ENCODE data around the gene LIN28B.
"Not testable (repeated sequence)": the region's sequence is repeated elsewhere in the genome, so short reads cannot be mapped to it uniquely, and the experiment has no call there.

The LIN28B gene

GRCh38 chr6:104956731-104957294, at the start of gene LIN28B:
Gene LIN28B, plus strand, starts transcription at chr6:104957107. Its CDS starts 144 bp downstream, at chr6:104957251.
- DNase-seq = no peak

DNA sequence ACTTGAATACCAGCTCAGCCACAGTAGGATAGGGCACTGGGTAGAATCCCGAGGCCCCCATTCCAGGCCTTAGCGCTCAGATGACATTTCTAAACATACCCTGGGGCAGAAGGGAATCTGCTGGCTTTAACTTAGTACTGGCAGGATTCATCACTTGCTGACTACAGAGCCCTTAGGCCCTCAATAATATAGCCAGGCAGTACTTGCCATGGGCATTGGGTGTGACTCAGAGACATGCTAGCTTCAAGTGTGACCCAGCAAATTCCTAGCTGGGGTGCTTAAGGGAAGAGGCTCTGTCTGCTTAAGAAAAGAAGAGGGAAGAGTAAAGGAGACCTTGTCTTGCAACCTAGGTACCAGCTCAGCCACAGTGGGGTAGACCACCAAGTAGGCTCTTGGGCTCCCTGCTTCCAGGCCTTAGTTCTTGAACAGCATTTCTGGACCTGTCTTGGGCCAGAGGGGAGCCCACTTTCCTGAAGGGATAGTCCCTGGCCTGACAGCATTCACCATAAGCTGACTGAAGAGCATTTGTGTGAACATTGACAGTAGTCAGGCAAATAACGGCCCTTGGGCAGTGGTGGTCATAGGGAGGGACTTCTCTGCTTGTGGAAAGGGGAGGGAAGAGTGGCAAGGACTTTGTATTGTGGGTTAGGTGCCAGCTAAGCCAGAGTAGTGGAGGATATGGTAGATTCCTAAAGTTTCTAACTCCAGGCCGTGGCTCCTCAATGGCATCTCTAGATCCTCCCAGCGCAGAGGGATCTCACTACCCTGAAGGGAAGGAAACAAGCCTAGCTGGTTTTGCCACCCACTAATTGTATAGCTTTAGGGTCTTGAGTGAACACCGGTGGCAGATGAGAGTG, 48.6 kb upstream of the LIN28B start:
- no peak for DNase-seq

DNA sequence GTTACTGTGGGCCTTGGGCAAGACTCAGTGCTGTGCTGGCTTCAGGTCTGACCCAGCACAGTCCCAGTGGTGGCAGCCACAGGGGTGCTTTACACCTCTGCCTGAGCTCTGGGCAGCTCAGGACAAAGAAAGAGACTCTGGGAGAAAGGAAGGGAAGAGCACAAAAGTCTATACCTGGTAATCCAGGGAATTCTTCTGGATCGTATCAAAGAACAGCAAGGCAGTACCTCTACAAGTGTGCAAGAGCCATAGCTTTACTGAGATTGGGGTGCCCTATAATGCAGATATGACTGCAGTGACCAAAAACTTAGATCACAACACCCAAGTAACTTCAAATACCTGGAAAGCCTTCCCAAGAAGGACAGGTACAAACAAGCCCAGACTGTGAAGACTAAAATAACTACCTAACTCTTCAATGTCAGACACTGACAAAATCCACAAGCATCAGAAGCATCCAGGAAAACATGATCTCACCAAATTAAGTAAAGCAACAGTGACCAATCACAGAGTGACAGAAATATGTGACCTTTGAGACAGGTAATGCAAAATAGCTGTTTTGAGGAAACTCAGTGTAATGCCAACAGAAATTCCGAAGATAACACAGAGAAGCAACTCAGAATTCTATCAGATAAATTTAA, 47.9 kb upstream of the LIN28B start:
- DNase-seq = no peak

- DNase-seq = no peak
Measured at GRCh38 chr6:104921896-104922295, 35.0 kb upstream of the LIN28B start.

- no peak for DNase-seq
Measured at GRCh38 chr6:104928141-104928540, 28.8 kb upstream of the LIN28B start.

DNA sequence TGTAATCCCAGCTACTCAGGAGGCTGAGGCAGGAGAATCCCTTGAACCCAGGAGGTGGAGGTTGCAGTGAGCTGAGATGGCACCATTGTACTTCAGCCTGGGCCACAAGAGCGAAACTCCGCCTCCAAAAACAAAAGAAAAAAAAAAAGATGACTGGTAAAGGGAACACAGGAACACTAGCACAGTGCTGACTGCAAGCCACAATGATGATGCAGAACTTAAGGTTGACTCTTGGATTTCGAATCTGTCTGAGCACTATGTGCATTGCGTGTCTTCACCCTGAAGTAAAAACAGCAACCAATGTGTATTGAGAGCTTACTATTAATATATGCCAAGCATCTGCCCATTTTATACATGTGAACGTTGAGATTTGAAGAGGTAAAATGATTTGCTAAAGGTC, 27.6 kb upstream of the LIN28B start:
- DNase-seq = no peak

DNA sequence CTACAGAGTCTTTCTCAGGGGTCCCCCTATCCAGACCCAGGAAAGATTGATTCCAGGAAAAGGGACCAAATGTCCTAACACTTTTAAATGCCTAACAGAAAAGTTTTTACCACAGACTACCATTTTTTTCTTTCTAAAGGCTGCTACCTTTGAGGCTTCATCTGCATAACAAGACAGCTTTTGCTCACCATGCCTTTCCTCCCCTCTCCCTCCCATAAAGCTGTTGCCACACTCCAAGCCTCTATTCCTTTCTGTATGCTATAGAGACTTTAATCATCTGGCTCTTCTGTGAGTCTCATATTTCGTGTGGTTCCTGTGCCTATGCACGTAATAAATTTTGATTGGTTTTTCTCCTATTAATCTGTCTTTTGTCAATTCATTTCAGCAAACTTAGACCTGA, 26.0 kb upstream of the LIN28B start:
- DNase-seq = no peak

DNA sequence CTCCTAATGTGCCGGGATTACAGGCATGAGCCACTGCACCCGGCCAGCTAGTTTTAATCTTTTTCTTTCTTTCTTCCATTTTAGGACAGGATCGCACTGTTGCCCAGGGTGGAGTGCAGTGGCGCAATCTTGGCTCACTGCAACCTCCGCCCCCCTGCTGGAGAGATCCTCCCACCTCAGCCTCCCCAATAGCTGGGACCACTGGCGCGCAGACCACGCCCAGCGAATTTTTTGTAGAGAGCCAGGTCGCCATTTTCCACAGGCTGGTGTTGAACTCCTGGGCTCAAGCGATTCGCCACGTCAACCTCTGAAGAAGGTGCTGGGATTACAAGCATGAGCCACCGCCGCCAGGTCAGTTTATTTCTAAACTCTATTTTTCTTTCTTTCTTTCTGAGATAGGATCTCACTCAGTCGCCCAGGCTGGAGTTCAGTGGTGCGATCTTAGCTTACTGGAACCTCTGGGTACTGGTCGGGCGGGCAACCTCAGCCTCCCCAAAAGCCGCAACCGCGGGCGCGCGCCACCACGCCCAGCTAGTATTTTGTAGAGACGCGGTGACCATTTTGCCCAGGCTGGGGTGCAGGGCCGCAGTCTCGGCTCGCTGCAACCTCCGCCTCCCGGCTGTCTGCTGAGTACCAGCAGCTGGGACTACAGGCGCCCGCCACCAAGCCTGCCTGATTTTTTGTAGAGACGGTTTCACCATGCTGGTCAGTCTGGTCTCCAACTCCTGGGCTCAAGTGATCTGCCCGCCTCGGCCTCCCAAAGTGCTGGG, 20.0 kb upstream of the LIN28B start:
- no peak for DNase-seq

DNA sequence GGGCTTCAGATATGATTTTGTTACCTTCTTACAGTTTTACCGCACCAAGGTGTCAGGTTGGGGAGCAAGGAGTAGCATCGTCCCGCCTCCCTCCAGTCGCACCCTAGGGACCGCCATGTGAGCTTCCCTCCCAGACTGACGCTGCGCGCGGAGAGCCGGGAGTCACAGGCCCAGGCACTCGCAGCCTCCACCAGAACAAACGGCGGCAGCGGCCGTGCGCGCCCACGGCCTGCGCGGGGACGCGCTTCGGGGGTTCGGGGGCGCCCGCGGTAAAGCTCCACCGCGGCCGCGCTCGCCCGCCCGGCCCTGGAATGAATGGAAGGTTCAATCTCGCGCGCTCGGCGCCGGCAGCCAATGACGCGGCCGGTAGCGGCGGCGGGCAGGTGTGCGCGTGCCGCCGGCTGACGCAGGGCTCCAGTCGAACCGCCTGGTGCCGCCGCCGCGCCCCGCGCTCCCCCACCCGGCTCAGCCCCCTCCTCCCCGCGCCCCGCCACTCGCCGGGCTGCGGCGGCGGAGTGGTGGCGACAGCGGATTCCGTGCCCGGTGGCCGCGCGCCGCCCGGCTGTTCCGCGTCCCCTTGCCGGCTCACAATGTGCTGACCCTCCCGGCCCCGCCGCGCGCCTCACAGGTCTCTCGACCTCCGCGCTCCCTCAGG, 16.5 kb upstream of the LIN28B start:
- DNase-seq = no peak

- DNase-seq = no peak
Measured at GRCh38 chr6:104940893-104941728, 15.8 kb upstream of the LIN28B start.

DNA sequence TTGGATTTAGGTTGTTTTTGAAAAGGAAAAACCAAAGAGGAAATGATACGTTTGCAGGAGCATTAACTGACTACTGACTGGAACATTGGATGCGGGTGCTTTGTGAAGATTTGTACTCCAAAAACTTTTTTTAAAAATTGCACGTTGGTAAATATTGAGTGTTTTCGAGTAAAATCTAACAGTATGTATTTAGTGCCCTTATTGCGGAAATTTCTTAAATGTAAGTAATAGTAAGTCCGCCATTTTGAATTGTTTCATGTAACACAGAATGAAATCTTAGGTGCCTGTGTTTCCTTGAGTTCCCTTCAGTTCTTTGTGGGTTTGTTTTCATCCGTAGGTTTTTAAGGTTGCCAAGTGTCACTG, 15.2 kb upstream of the LIN28B start:
- no peak for DNase-seq

GRCh38 chr6:104943781-104944180, 13.1 kb upstream of the LIN28B start:
- DNase-seq = no peak

DNA sequence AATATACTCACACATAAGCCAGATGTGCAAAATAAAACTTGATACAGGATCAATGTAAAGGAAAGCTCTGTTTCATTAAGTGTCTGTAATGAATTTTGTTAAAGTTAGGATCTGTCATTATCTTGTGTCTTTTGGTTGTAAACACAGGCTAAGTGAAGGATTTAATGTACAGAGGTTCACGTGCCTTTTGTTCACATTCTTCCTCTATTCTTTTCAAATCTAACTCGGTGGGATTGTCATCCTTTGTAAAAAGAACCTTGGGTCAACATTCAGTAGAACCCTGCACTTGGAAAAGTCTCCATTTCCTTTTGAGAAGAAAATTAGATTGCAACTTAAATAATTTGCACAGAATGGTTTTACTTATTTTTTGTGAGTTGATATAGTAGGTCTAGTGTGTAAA, 7.7 kb upstream of the LIN28B start:
- no peak for DNase-seq

- no peak for DNase-seq
Measured at GRCh38 chr6:104951677-104952076, 5.2 kb upstream of the LIN28B start.

DNA sequence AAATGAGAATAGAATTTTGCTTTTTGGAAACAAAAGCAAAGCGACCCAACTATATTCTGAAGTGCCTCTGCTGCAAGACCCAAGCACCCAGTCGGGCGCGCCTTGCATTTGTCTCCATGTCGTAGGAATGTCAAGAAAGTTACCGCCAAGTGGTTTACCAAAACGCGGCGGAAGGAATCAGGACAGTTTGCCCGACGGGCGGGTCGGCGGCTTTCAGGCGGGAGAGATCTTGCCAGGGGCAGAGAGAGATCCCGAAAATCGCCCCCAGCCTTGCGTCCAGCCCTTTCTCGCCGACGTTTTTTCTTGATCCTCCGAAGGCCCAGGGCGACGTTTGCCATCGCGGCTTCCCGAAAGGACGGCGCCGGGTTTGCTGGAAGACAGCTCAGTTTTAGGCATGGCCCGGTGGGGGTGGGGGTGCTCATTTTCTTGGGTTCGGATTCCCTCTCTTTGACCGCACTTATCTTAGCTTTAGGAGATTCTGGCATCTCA, 4.0 kb upstream of the LIN28B start:
- no peak for DNase-seq

DNA sequence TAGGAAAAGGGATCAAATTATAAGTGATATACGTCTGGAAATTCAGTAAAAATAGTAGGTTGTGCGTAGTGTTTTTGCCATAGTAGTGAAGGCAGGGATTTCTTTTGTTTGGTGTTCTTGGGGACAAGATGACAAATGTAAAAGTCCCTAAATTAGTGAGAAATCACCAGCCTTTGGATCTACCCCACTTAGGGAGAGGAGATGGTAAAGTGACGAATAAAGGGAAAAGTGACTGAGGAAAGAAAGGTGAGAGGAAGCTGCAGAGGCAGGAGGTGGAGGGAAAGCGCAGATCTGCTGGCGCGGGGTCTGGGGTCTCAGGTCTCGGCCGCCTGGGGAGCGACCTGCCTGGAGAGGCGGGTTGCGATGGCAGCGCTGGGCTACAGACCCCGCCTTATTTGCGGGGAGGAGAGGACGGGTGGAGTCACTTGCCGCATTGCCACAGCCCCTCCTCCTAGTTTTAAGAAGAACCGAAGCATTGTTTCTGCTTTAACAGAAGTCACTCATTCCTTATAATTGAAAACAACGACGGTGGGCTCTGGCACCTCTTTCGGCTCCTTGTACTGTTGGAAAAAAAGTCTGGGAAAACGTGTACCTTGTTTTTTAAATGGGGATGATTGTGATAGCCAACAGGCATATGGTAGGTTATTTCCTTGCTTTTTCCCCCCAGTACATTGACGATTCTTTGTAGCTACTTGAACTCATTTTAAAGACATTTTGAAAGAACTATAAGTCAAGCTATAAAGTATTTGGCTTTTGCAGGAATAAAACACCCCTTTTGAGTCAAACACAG, 3.3 kb upstream of the LIN28B start:
- DNase-seq = not testable (repeated sequence)

DNA sequence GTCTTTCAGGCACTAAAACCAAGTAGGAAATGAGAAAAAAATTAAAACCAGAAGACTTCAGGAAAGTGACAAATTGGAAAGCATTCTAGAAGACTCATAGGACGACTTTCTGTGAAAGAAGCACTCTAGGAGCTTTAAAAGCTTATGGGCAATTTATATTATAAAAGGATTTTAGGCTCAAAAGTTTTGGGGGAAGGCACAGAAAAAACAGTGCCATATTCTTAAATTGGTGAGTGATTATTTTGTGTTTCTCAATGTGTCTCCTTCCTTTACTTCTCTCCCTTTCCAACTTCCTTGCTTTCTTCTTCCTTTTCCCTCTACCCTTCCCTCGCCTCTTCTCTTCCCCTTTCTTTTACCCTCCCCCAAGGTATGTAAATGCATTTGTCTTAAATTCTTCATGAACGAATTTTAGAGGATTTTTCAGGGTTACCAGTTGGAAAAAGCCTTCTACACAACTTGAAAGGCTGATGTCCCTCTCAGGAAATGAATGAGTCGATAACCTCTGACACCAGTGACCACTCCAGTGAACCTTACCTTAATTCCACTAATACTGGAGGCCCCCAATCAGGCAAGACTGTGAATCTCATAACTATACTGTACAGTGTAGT, 2.6 kb upstream of the LIN28B start:
- no peak for DNase-seq

DNA sequence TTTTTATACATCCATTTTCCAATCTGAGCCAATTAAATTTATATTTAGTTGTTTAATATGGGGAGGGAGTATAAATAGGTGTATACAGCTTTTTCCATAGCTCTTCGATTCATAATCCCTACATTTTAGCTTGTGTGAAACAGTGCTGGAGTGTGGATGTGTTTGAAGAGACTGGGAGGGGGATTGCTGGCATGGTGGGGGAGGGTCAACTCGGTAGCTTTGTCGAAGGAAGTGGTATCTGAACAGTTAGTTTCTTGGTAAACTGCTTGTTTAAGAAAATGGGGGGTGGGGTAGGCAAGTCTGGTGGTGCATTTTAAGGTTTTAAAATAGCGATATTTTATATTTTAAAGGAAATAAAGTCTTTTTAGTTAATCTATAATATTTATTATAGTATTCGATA, 1.4 kb upstream of the LIN28B start:
- DNase-seq = no peak

- no peak for DNase-seq
Measured at GRCh38 chr6:104955927-104956730, 778 bp upstream of the LIN28B start.
